ENCODE measurements around the gene FAM20C.

Gene FAM20C

GRCh38 chr7:199483-200249, 7.3 kb downstream of the FAM20C start:
- H3K27me3 ChIP-seq (ENCODE audit: insufficient read depth, low read length, poor library complexity) = no peaks in the 10 kb centered on the region
- no peak overlapping the region for H3K18ac ChIP-seq (ENCODE audit: low read length)
- H3K56ac ChIP-seq (ENCODE audit: low read length) = no peak overlapping the region
- peaks cover 14% of the 10 kb centered on the region for H3K36me3 ChIP-seq (ENCODE audit: control insufficient read depth, insufficient read depth, low read length)
- H3K9ac ChIP-seq (ENCODE audit: low read length) = no peak overlapping the region
- H2BK15ac ChIP-seq (replicated peaks; ENCODE audit: low read depth) = no peak overlapping the region
- no peak overlapping the region for H2BK120ac ChIP-seq (ENCODE audit: low read depth, low read length)
- H3K4ac ChIP-seq (ENCODE audit: low read depth, low read length) = no peak overlapping the region
- peaks cover 11% of the 10 kb centered on the region for H3K79me1 ChIP-seq (ENCODE audit: low read length)
- DNase-seq = no peak
- H3K23ac ChIP-seq (ENCODE audit: low read length) = no peak overlapping the region
- H4K8ac ChIP-seq (ENCODE audit: low read depth, low read length) = no peak overlapping the region
- peaks cover 4% of the 10 kb centered on the region for H3K4me1 ChIP-seq (ENCODE audit: control insufficient read depth, low read depth, low read length)
- H4K5ac ChIP-seq (ENCODE audit: low read length) = no peak overlapping the region
- H3K4me2 ChIP-seq (ENCODE audit: low read length) = no peak overlapping the region
- H2BK5ac ChIP-seq (ENCODE audit: low read length) = no peak overlapping the region
- no peak overlapping the region for H3K27ac ChIP-seq (ENCODE audit: low read depth, low read length)
- no peak overlapping the region for H3K4me3 ChIP-seq (ENCODE audit: low read length)
- WGBS (ENCODE audit: extremely low coverage, insufficient coverage, low lambda C conversion rate) = no CpG with 5 or more reads among the region's 17 CpGs
- peaks cover 11% of the 10 kb centered on the region for H3K79me2 ChIP-seq (ENCODE audit: control insufficient read depth, insufficient read depth, low read length)
- H2AK5ac ChIP-seq (ENCODE audit: low read length) = no peak overlapping the region

DNA sequence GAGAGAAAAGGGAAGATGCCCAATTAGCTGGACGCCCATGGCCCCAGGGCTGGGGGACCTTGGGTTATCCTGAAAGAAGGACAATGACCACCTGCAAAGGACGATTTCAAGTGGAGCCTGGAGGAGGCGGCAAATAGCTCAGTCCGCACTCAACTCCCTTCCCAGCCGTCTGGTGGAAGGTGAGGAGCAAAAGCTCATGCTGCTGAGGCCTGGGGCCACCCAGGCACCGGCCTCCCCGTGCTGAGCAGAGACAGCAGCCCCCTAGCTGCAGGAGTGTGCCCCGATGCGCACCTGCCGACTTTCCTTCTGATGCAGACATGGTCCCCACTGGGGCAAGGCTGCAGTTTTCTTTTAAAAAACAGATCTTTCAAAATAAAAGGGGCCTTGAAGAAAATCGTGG, 7.9 kb downstream of the FAM20C start:
- WGBS (ENCODE audit: extremely low coverage, insufficient coverage, low lambda C conversion rate) = no CpG with 5 or more reads among the region's 11 CpGs
- Histone ChIP-seq H2AK5ac (ENCODE audit: low read length) (no peak overlapping the region), H3K79me1 (ENCODE audit: low read length) (peaks cover 8% of the 10 kb centered on the region), H3K56ac (ENCODE audit: low read length) (no peak overlapping the region), H3K4me3 (ENCODE audit: low read length) (no peak overlapping the region), H4K5ac (ENCODE audit: low read length) (no peak overlapping the region), H3K23ac (ENCODE audit: low read length) (no peak overlapping the region), H3K18ac (ENCODE audit: low read length) (no peak overlapping the region), H2BK15ac (replicated peaks; ENCODE audit: low read depth) (no peak overlapping the region), H3K9ac (ENCODE audit: low read length) (no peak overlapping the region), H3K4me1 (ENCODE audit: control insufficient read depth, low read depth, low read length) (no peaks in the 10 kb centered on the region), H3K27ac (ENCODE audit: low read depth, low read length) (no peak overlapping the region), H3K79me2 (ENCODE audit: control insufficient read depth, insufficient read depth, low read length) (peaks cover 5% of the 10 kb centered on the region), H3K36me3 (ENCODE audit: control insufficient read depth, insufficient read depth, low read length) (peaks cover 14% of the 10 kb centered on the region), H2BK120ac (ENCODE audit: low read depth, low read length) (no peak overlapping the region), H3K4ac (ENCODE audit: low read depth, low read length) (no peak overlapping the region), H4K8ac (ENCODE audit: low read depth, low read length) (no peak overlapping the region), H3K4me2 (ENCODE audit: low read length) (no peak overlapping the region), H3K27me3 (ENCODE audit: insufficient read depth, low read length, poor library complexity) (no peaks in the 10 kb centered on the region), H2BK5ac (ENCODE audit: low read length) (no peak overlapping the region)
- DNase-seq = peak; percentile 19

DNA sequence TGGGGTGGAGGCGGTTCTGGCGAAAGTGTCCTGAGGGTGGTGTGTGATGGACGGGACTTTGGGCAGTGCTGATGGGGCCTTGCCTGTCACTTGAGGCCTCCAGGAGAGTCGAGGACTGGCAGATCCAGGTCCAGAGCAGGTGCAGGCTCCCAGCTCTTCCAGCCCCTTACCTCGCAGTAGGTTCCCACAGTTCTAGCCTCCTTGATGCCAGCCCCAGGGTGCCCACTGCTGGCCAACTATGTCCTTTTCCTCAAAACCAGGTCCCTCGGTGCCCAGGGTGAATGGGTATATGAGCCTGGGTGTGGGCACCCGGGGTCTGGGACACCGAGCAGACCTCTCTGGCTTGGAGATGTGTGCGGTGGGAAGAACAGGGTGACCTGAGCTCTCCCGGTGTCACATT, 8.3 kb downstream of the FAM20C start:
- no peak overlapping the region for H3K4ac ChIP-seq (ENCODE audit: low read depth, low read length)
- no peak overlapping the region for H4K5ac ChIP-seq (ENCODE audit: low read length)
- H3K4me3 ChIP-seq (ENCODE audit: low read length) = no peak overlapping the region
- no CpG with 5 or more reads among the region's 10 CpGs for WGBS (ENCODE audit: extremely low coverage, insufficient coverage, low lambda C conversion rate)
- no peak overlapping the region for H2BK15ac ChIP-seq (replicated peaks; ENCODE audit: low read depth)
- no peak overlapping the region for H3K18ac ChIP-seq (ENCODE audit: low read length)
- peaks cover 8% of the 10 kb centered on the region for H3K79me1 ChIP-seq (ENCODE audit: low read length)
- no peak overlapping the region for H3K4me2 ChIP-seq (ENCODE audit: low read length)
- H2BK5ac ChIP-seq (ENCODE audit: low read length) = no peak overlapping the region
- H3K9ac ChIP-seq (ENCODE audit: low read length) = no peak overlapping the region
- no peaks in the 10 kb centered on the region for H3K4me1 ChIP-seq (ENCODE audit: control insufficient read depth, low read depth, low read length)
- H3K36me3 ChIP-seq (ENCODE audit: control insufficient read depth, insufficient read depth, low read length) = peaks cover 14% of the 10 kb centered on the region
- no peak overlapping the region for H2AK5ac ChIP-seq (ENCODE audit: low read length)
- no peak overlapping the region for H4K8ac ChIP-seq (ENCODE audit: low read depth, low read length)
- H3K79me2 ChIP-seq (ENCODE audit: control insufficient read depth, insufficient read depth, low read length) = peaks cover 5% of the 10 kb centered on the region
- H3K23ac ChIP-seq (ENCODE audit: low read length) = no peak overlapping the region
- no peak overlapping the region for H3K56ac ChIP-seq (ENCODE audit: low read length)
- H3K27me3 ChIP-seq (ENCODE audit: insufficient read depth, low read length, poor library complexity) = no peaks in the 10 kb centered on the region
- no peak overlapping the region for H2BK120ac ChIP-seq (ENCODE audit: low read depth, low read length)
- H3K27ac ChIP-seq (ENCODE audit: low read depth, low read length) = no peak overlapping the region
- no peak for DNase-seq

DNA sequence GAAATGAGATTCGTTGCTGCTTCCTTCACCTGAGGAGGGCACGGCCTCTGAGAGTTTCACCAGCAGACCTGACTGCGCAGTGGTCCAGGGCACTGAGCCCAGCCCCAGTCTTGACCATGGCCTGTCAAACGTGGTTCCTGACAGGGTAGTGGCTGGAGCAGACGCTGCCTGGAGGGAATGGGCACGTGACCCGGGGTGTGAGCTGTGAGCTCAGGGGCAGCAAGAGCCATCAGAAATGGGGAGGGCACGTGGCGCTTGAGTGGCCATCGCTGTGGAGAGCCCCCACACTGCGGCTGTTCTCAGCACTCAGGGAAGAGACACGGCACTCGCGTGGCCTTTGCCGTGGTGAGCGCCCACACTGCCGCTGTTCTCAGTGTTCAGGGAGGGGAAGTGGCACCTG, 12.0 kb downstream of the FAM20C start:
- no peaks in the 10 kb centered on the region for H3K27me3 ChIP-seq (ENCODE audit: insufficient read depth, low read length, poor library complexity)
- no peak overlapping the region for H2BK15ac ChIP-seq (replicated peaks; ENCODE audit: low read depth)
- H2BK120ac ChIP-seq (ENCODE audit: low read depth, low read length) = no peak overlapping the region
- H3K9ac ChIP-seq (ENCODE audit: low read length) = no peak overlapping the region
- H3K4me1 ChIP-seq (ENCODE audit: control insufficient read depth, low read depth, low read length) = no peaks in the 10 kb centered on the region
- no peak overlapping the region for H3K27ac ChIP-seq (ENCODE audit: low read depth, low read length)
- no peak overlapping the region for H3K18ac ChIP-seq (ENCODE audit: low read length)
- H2BK5ac ChIP-seq (ENCODE audit: low read length) = no peak overlapping the region
- H3K4ac ChIP-seq (ENCODE audit: low read depth, low read length) = no peak overlapping the region
- no peak overlapping the region for H3K56ac ChIP-seq (ENCODE audit: low read length)
- no peak overlapping the region for H3K23ac ChIP-seq (ENCODE audit: low read length)
- H3K79me1 ChIP-seq (ENCODE audit: low read length) = no peaks in the 10 kb centered on the region
- no CpG with 5 or more reads among the region's 17 CpGs for WGBS (ENCODE audit: extremely low coverage, insufficient coverage, low lambda C conversion rate)
- H4K5ac ChIP-seq (ENCODE audit: low read length) = no peak overlapping the region
- H3K79me2 ChIP-seq (ENCODE audit: control insufficient read depth, insufficient read depth, low read length) = no peaks in the 10 kb centered on the region
- H3K4me2 ChIP-seq (ENCODE audit: low read length) = no peak overlapping the region
- no peak for DNase-seq
- H3K36me3 ChIP-seq (ENCODE audit: control insufficient read depth, insufficient read depth, low read length) = no peaks in the 10 kb centered on the region
- H4K8ac ChIP-seq (ENCODE audit: low read depth, low read length) = no peak overlapping the region
- no peak overlapping the region for H3K4me3 ChIP-seq (ENCODE audit: low read length)
- no peak overlapping the region for H2AK5ac ChIP-seq (ENCODE audit: low read length)

- Histone ChIP-seq H3K56ac (ENCODE audit: low read length) (no peak overlapping the region), H3K36me3 (ENCODE audit: control insufficient read depth, insufficient read depth, low read length) (no peaks in the 10 kb centered on the region)
- WGBS (ENCODE audit: extremely low coverage, insufficient coverage, low lambda C conversion rate) = no CpG with 5 or more reads among the region's 49 CpGs
These were observed 13.0 kb downstream of the FAM20C start for GRCh38 chr7:205115-206010.

More at GRCh38 chr7:205115-206010, 13.0 kb downstream of the FAM20C start:
- H3K4me3 ChIP-seq (ENCODE audit: low read length) = no peak overlapping the region
- DNase-seq = peak; percentile 29
- no peaks in the 10 kb centered on the region for H3K79me2 ChIP-seq (ENCODE audit: control insufficient read depth, insufficient read depth, low read length)
- no peak overlapping the region for H4K8ac ChIP-seq (ENCODE audit: low read depth, low read length)
- H3K18ac ChIP-seq (ENCODE audit: low read length) = no peak overlapping the region
- H2BK120ac ChIP-seq (ENCODE audit: low read depth, low read length) = no peak overlapping the region
- H2AK5ac ChIP-seq (ENCODE audit: low read length) = no peak overlapping the region
- H3K79me1 ChIP-seq (ENCODE audit: low read length) = no peaks in the 10 kb centered on the region
- H2BK5ac ChIP-seq (ENCODE audit: low read length) = no peak overlapping the region
- no peak overlapping the region for H4K5ac ChIP-seq (ENCODE audit: low read length)
- H3K27me3 ChIP-seq (ENCODE audit: insufficient read depth, low read length, poor library complexity) = no peaks in the 10 kb centered on the region
- no peak overlapping the region for H3K23ac ChIP-seq (ENCODE audit: low read length)
- no peaks in the 10 kb centered on the region for H3K4me1 ChIP-seq (ENCODE audit: control insufficient read depth, low read depth, low read length)
- H3K4me2 ChIP-seq (ENCODE audit: low read length) = no peak overlapping the region
- no peak overlapping the region for H3K4ac ChIP-seq (ENCODE audit: low read depth, low read length)
- no peak overlapping the region for H3K9ac ChIP-seq (ENCODE audit: low read length)
- H3K27ac ChIP-seq (ENCODE audit: low read depth, low read length) = no peak overlapping the region
- no peak overlapping the region for H2BK15ac ChIP-seq (replicated peaks; ENCODE audit: low read depth)

Measured in mesendoderm (in vitro differentiated cells).